Measurements from ENCODE around the gene BCL7A. TPM values are rescaled to one million over a fixed set of nuclear protein-coding genes. Genes with fewer than 3 reads are reported as not detected.

BCL7A gene
- total RNA-seq, 1 experiment from 2014 or later = 18.2 TPM

- Histone ChIP-seq H2BK12ac (ENCODE audit: insufficient read length, low read depth, low read length) (no peak overlapping the region), H3K79me2 (ENCODE audit: insufficient read depth, low read length) (no peaks in the 10 kb centered on the region), H3K27ac (ENCODE audit: insufficient read length, low read depth, low read length) (no peak overlapping the region), H4K91ac (ENCODE audit: insufficient read length, low read depth, low read length) (no peak overlapping the region), H2BK15ac (ENCODE audit: low read depth, low read length) (no peak overlapping the region), H4K20me1 (ENCODE audit: control insufficient read depth, insufficient read depth, insufficient read length) (peaks cover 2% of the 10 kb centered on the region), H3K4ac (ENCODE audit: low read depth, low read length) (no peak overlapping the region), H2BK20ac (ENCODE audit: low read depth, low read length, poor library complexity, severe bottlenecking) (no peak overlapping the region), H3K4me2 (ENCODE audit: insufficient read depth, insufficient read length, low read length) (no peak overlapping the region), H3T11ph (ENCODE audit: low read length) (no peak overlapping the region), H3K4me1 (ENCODE audit: insufficient read depth, low read length) (peaks cover 3% of the 10 kb centered on the region; the same call in 1 of the 2 replicates), H3K9ac (ENCODE audit: extremely low read depth, insufficient read length, low read length) (no peak overlapping the region), H2BK5ac (ENCODE audit: insufficient read length, low read length) (no peak overlapping the region), H3K27me3 (ENCODE audit: insufficient read depth, low read length) (no peaks in the 10 kb centered on the region), H3K79me1 (ENCODE audit: insufficient read depth, low read depth, low read length, poor library complexity, severe bottlenecking) (no peaks in the 10 kb centered on the region), H2AK5ac (ENCODE audit: insufficient read length, low read length) (no peak overlapping the region), H3K9me3 (ENCODE audit: control insufficient read depth, low read depth, low read length) (no peaks in the 10 kb centered on the region), H3K23me2 (ENCODE audit: insufficient read length, low read depth, low read length, poor library complexity, severe bottlenecking) (peaks cover 3% of the 10 kb centered on the region), H3K18ac (ENCODE audit: insufficient read length, low read depth, low read length) (no peak overlapping the region), H4K8ac (replicated peaks; ENCODE audit: insufficient read length, low read depth, low read length) (no peak overlapping the region), H3K14ac (ENCODE audit: insufficient read depth, low read length) (no peak overlapping the region), H2BK120ac (ENCODE audit: low read depth, low read length, poor library complexity, severe bottlenecking) (no peak overlapping the region), H3K23ac (ENCODE audit: insufficient read length, low read depth, low read length) (no peak overlapping the region), H4K5ac (ENCODE audit: insufficient read length, low read depth, low read length) (no peak overlapping the region), H2AFZ (ENCODE audit: low read length) (no peak overlapping the region), H3K56ac (ENCODE audit: insufficient read length, low read depth, low read length) (no peak overlapping the region)
- Mint-ChIP-seq H3K27me3 (ENCODE audit: low read depth) (no peaks in the 10 kb centered on the region), H3K4me3 (no peak overlapping the region), H3K36me3 (ENCODE audit: insufficient read depth in 1 of 3, low read depth in 3 of 3) (peaks cover 3 to 7% (median 6%) of the 10 kb centered on the region in 3 experiments; a peak in 2 of 7 replicates), H3K27ac (no peak overlapping the region), H3K9me3 (peaks cover 0 to 3% of the 10 kb centered on the region in 2 experiments; a peak in 1 of 5 replicates), H3K4me1 (peaks cover 16 to 20% of the 10 kb centered on the region in 2 experiments)
- DNase-seq = no peak
- TF ChIP-seq, protein P1, sequence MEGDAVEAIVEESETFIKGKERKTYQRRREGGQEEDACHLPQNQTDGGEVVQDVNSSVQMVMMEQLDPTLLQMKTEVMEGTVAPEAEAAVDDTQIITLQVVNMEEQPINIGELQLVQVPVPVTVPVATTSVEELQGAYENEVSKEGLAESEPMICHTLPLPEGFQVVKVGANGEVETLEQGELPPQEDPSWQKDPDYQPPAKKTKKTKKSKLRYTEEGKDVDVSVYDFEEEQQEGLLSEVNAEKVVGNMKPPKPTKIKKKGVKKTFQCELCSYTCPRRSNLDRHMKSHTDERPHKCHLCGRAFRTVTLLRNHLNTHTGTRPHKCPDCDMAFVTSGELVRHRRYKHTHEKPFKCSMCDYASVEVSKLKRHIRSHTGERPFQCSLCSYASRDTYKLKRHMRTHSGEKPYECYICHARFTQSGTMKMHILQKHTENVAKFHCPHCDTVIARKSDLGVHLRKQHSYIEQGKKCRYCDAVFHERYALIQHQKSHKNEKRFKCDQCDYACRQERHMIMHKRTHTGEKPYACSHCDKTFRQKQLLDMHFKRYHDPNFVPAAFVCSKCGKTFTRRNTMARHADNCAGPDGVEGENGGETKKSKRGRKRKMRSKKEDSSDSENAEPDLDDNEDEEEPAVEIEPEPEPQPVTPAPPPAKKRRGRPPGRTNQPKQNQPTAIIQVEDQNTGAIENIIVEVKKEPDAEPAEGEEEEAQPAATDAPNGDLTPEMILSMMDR (conservative IDR thresholded peaks at IDR 0.05) = no peak
- WGBS (ENCODE audit: extremely low coverage, insufficient read length, low lambda C conversion rate) = no CpG with 5 or more reads among the region's 6 CpGs
These were observed 77.6 kb downstream of the BCL7A start for GRCh38 chr12:122099280-122099749.

Measured in H9 (cell line).